Inferior parietal cortex (tissue), 1 donor: ENCODE measurements around the gene NAP1L3.

ENCODE experiments used
- DNase-seq: peaks from one replicate; pipeline ENCODE4 v3.0.0-alpha.2; 2016; ENCODE audit errors: extremely low spot score

Gene NAP1L3

GRCh38 chrX:93673056-93673868, at the start of gene NAP1L3:
Gene NAP1L3, minus strand, starts transcription at chrX:93673578. Its CDS starts 274 bp downstream, at chrX:93673304.
- peak; percentile 84 for DNase-seq

GRCh38 chrX:93711076-93711475, 37.7 kb upstream of the NAP1L3 start:
- no peak for DNase-seq

- no peak for DNase-seq
Measured at GRCh38 chrX:93703701-93704100, 30.3 kb upstream of the NAP1L3 start.

- DNase-seq: no peak
Measured at GRCh38 chrX:93695981-93696380, 22.6 kb upstream of the NAP1L3 start.

- no peak for DNase-seq
Measured at GRCh38 chrX:93673869-93674271, 492 bp upstream of the NAP1L3 start, which contains the start of gene FAM133A. Gene FAM133A, plus strand, starts transcription at chrX:93674206. Its CDS starts 35,214 bp downstream, at chrX:93709420.

- no peak for DNase-seq
Measured at GRCh38 chrX:93660575-93660974, 12.8 kb downstream of the NAP1L3 start.

GRCh38 chrX:93649381-93649780, 24.0 kb downstream of the NAP1L3 start:
- no peak for DNase-seq

GRCh38 chrX:93637591-93637990, 35.8 kb downstream of the NAP1L3 start:
- no peak for DNase-seq
